Measurements from ENCODE around the gene C11orf54. TPM values are rescaled to one million over a fixed set of nuclear protein-coding genes. Genes with fewer than 3 reads are reported as not detected.

C11orf54 gene
- total RNA-seq, 2 donors from 2014 or later = 37.1 to 59.4 TPM

- intact Hi-C loops (cut with DNase I) = no loop called here
- Histone ChIP-seq H3K36me3 (peaks cover 11% of the 10 kb centered on the region), H3K4me3 (no peak overlapping the region), H3K4me1 (no peaks in the 10 kb centered on the region), H3K9ac (ENCODE audit: low read depth in 2 of 2, low read length in 2 of 2) (no peak overlapping the region), H3K27ac (no peak overlapping the region), H3K9me3 (no peaks in the 10 kb centered on the region), H3K27me3 (no peaks in the 10 kb centered on the region)
- no peak for TF ChIP-seq CTCF (IDR thresholded peaks at IDR 0.05)
- no peak for DNase-seq
Observed at GRCh38 chr11:93813974-93814373, 72.5 kb downstream of the C11orf54 start.

Small RNA genes lying within 50 kb of the gene (microRNA-seq; reads per million reads assigned to microRNA genes)
- 11.6 reads per million, percentile 19 among the genes with 10 or more reads in this experiment for gene MIR1304

Other genes with a start within 250 kb of the C11orf54 start
- gene SMCO4, start 198.3 kb upstream of the C11orf54 start, total RNA-seq = 10 to 100 TPM; 47.2 to 73.7 TPM
- 10 to 100 TPM in 1 of 2 donors, 1 to 10 TPM in 1; 9.8 to 14.8 TPM for gene CEP295, start 80.0 kb upstream of the C11orf54 start, total RNA-seq
- 100 to 1,000 TPM in 1 of 2 donors, 10 to 100 TPM in 1; 73.7 to 100 TPM for gene TAF1D, start 177 bp upstream of the C11orf54 start, total RNA-seq
- gene MED17, start 42.6 kb downstream of the C11orf54 start, total RNA-seq = 10 to 100 TPM; 23.9 to 30.9 TPM
- 1 to 10 TPM; 1.4 to 2.4 TPM for gene VSTM5, start 108.9 kb downstream of the C11orf54 start, total RNA-seq